ENCODE data around the gene NOL4L. TPM values are rescaled to one million over a fixed set of nuclear protein-coding genes. Genes with fewer than 3 reads are reported as not detected.

NOL4L gene
- total RNA-seq, 2 donors from 2014 or later = 18.0 to 59.7 TPM

GRCh38 chr20:32555584-32555983 is 29.5 kb downstream of the NOL4L start:
- Histone ChIP-seq H3K4me1 (replicated peaks) (no peaks in the 10 kb centered on the region), H3K27ac (no peak overlapping the region), H3K4me3 (no peak overlapping the region), H3K9me3 (no peaks in the 10 kb centered on the region), H3K36me3 (no peaks in the 10 kb centered on the region), H3K27me3 (replicated peaks; ENCODE audit: insufficient read depth) (no peaks in the 10 kb centered on the region)
- no peak for DNase-seq (ENCODE audit: low spot score)
- WGBS = 96% methylated on average over 8 of the region's 8 CpGs
- TF ChIP-seq POLR2AphosphoS5 (IDR thresholded peaks at IDR 0.05) (no peak), CTCF (IDR thresholded peaks at IDR 0.05) (no peak), POLR2A (IDR thresholded peaks at IDR 0.05) (no peak)
- intact Hi-C loops (cut with DNase I) = no loop called here

DNA sequence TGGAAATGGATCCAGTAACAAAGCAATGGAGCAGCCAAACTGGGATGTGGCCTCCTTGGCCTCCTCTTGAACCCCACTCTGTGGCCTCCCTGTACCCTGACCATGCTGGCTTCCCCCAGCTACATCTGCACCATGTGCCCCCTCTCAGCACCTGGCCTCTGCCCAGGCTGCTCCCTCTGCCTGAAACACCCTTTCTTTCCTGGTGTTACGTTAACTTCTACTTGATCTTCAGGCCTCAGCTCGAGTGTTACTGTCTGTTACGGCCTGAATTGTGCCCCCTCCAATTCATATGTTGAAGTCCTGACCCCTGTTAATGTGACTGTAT is 30.2 kb downstream of the NOL4L start:
- Histone ChIP-seq H3K4me1 (replicated peaks) (no peaks in the 10 kb centered on the region), H3K9me3 (no peaks in the 10 kb centered on the region), H3K27me3 (replicated peaks; ENCODE audit: insufficient read depth) (no peaks in the 10 kb centered on the region), H3K27ac (no peak overlapping the region), H3K36me3 (no peaks in the 10 kb centered on the region), H3K4me3 (no peak overlapping the region)
- no peak for DNase-seq (ENCODE audit: low spot score)
- TF ChIP-seq POLR2A (IDR thresholded peaks at IDR 0.05) (no peak), CTCF (IDR thresholded peaks at IDR 0.05) (no peak), POLR2AphosphoS5 (IDR thresholded peaks at IDR 0.05) (no peak)
- intact Hi-C loops (cut with DNase I) = no loop called here
- 95% methylated on average over 3 of the region's 3 CpGs for WGBS

GRCh38 chr20:32553618-32554017 is 31.5 kb downstream of the NOL4L start:
- Histone ChIP-seq H3K27me3 (replicated peaks; ENCODE audit: insufficient read depth) (no peaks in the 10 kb centered on the region), H3K4me1 (replicated peaks) (no peaks in the 10 kb centered on the region), H3K36me3 (no peaks in the 10 kb centered on the region), H3K4me3 (no peak overlapping the region), H3K27ac (no peak overlapping the region), H3K9me3 (no peaks in the 10 kb centered on the region)
- WGBS = 82% methylated on average over 4 of the region's 4 CpGs
- intact Hi-C loops (cut with DNase I) = no loop called here
- TF ChIP-seq CTCF (IDR thresholded peaks at IDR 0.05) (no peak), POLR2AphosphoS5 (IDR thresholded peaks at IDR 0.05) (no peak), POLR2A (IDR thresholded peaks at IDR 0.05) (no peak)
- no peak for DNase-seq (ENCODE audit: low spot score)

DNA sequence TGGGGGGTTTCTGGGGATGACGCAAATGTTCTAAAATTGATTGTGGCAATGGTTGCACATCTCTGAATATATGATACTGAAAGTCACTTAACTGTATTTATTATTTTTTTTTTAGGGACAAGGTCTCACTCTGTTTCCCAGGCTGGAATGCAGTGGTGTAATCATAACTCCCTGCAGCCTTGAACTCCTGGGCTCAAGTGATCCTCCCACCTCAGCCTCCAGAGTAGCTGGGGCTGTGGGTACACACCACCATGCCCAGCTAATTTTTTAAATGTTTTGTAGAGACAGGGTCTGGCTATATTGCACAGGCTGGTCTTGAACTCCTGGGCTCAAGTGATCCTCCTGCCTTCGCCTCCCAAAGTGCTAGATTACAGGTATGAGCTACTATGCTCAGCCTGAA is 33.4 kb downstream of the NOL4L start:
- Histone ChIP-seq H3K27me3 (replicated peaks; ENCODE audit: insufficient read depth) (no peaks in the 10 kb centered on the region), H3K9me3 (no peaks in the 10 kb centered on the region), H3K4me1 (replicated peaks) (no peaks in the 10 kb centered on the region), H3K27ac (no peak overlapping the region), H3K4me3 (no peak overlapping the region), H3K36me3 (no peaks in the 10 kb centered on the region)
- DNase-seq (ENCODE audit: low spot score) = no peak
- intact Hi-C loops (cut with DNase I) = no loop called here
- WGBS = 98% methylated on average over 2 of the region's 2 CpGs
- TF ChIP-seq CTCF (IDR thresholded peaks at IDR 0.05) (no peak), POLR2AphosphoS5 (IDR thresholded peaks at IDR 0.05) (no peak), POLR2A (IDR thresholded peaks at IDR 0.05) (no peak)

DNA sequence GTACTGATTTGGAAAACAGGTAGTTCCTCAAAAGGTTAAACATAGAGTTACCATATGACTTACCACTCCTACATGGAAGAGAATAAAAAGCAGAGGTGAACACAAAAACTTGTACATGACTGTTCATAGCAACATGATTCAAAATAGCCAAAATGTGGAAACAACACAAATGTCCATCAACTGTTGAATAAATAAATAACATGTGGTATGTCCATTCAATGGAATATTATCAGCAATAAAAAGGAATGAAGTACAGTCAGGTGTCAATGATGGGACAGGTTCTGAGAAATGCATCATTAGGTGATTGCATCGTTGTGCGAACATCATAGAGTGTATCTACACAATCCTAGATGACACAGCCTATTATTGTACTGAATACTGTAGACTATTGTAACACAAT is 35.3 kb downstream of the NOL4L start:
- H3K9me3 ChIP-seq = no peaks in the 10 kb centered on the region
- TF ChIP-seq POLR2A (IDR thresholded peaks at IDR 0.05) = no peak
- H3K27ac ChIP-seq = no peak overlapping the region
- H3K4me3 ChIP-seq = no peak overlapping the region
- DNase-seq (ENCODE audit: low spot score) = no peak
- WGBS = 98% methylated on average over 2 of the region's 2 CpGs
- H3K4me1 ChIP-seq (replicated peaks) = no peaks in the 10 kb centered on the region
- intact Hi-C loops (cut with DNase I) = no loop called here
- H3K36me3 ChIP-seq = no peaks in the 10 kb centered on the region
- H3K27me3 ChIP-seq (replicated peaks; ENCODE audit: insufficient read depth) = no peaks in the 10 kb centered on the region

DNA sequence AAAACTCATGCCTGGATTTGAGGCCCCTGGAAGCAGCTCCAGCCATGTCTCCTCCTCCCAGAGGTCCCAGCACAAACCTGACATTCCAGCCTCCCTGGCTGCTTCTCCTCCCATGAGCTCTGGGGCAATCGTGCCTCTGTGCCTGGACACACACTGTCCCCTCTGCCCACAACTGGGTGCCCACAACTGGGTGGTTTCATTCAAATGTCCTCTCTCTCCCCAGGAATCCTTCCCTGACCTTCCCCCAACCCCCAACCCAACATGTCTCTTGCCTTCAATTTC is 37.4 kb downstream of the NOL4L start:
- intact Hi-C loops (cut with DNase I) = no loop called here
- Histone ChIP-seq H3K36me3 (no peaks in the 10 kb centered on the region), H3K9me3 (no peaks in the 10 kb centered on the region), H3K27ac (no peak overlapping the region), H3K4me1 (replicated peaks) (no peaks in the 10 kb centered on the region), H3K27me3 (replicated peaks; ENCODE audit: insufficient read depth) (no peaks in the 10 kb centered on the region), H3K4me3 (no peak overlapping the region)
- no peak for TF ChIP-seq CTCF (IDR thresholded peaks at IDR 0.05)
- DNase-seq (ENCODE audit: low spot score) = no peak
- 38% methylated on average over 1 of the region's 1 CpG for WGBS
